ENCODE measurements around the gene PTPN1. TPM values are rescaled to one million over a fixed set of nuclear protein-coding genes. Genes with fewer than 3 reads are reported as not detected.

Gene PTPN1
- total RNA-seq, 1 donor = 45.3 TPM

DNA sequence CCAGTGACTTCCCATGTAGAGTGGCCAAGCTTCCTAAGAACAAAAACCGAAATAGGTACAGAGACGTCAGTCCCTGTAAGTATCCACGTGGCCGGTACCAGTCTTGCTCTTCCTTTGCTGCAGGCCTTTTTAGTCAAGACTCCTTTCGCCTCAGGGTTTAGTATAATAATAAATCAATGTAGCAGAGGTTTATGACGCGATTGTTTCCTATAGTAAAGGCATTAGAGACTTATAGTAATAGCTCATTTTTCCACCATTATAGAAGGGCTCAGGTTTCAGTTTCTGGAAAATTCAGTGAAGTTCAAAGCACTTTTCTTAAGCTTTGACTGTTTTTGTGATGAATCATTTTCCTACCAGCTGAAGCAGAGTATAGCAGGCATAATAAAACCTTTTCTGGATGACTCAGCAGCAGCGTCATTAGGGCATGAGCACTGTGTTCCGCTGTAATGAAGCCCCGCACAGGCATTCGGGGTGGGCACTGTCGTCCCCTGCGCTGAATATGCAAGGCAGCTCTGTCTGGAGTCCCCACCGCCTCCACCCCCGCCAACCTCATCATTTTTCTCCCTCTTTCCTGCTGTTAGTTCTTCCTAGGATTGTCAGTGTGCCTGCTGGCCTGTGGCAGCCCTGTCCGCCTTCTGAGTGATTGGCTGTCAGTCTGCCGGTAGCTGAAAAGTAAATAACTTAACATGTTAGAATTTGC is 51.3 kb downstream of the PTPN1 start:
- DNase-seq (ENCODE audit: low read depth) = peak; percentile 98
- TF ChIP-seq, protein P1, sequence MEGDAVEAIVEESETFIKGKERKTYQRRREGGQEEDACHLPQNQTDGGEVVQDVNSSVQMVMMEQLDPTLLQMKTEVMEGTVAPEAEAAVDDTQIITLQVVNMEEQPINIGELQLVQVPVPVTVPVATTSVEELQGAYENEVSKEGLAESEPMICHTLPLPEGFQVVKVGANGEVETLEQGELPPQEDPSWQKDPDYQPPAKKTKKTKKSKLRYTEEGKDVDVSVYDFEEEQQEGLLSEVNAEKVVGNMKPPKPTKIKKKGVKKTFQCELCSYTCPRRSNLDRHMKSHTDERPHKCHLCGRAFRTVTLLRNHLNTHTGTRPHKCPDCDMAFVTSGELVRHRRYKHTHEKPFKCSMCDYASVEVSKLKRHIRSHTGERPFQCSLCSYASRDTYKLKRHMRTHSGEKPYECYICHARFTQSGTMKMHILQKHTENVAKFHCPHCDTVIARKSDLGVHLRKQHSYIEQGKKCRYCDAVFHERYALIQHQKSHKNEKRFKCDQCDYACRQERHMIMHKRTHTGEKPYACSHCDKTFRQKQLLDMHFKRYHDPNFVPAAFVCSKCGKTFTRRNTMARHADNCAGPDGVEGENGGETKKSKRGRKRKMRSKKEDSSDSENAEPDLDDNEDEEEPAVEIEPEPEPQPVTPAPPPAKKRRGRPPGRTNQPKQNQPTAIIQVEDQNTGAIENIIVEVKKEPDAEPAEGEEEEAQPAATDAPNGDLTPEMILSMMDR (IDR thresholded peaks at IDR 0.05; ENCODE audit: insufficient read depth, low read depth, low read length) = no peak
- peak overlapping the region; percentile 7 for H3K4me3 ChIP-seq (ENCODE audit: low read depth, low read length)

DNA sequence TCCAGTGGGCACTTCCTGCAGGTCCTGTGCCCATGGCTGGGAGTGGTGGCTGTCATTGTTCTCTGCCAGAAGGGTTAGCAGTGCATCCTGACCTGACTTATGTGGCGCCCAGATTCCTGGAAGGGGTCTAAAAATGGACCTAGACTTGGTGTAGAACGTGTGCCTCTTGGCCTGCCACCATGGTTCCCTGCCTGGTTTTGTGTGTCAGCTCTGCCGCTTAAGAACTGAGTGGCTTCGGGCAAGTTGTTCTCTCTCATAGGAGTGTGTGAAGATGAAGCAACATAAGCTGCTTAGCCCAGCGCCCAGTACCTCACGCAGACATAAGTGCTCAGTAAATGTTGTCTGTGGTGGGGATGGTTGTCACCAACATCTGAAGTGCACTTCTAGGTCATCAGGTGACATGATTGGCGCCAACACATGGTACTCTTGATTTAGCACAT is 52.1 kb downstream of the PTPN1 start:
- H3K4me3 ChIP-seq (ENCODE audit: low read depth, low read length) = no peak overlapping the region
- TF ChIP-seq, protein P1 (IDR thresholded peaks at IDR 0.05; ENCODE audit: insufficient read depth, low read depth, low read length) = no peak
- no peak for DNase-seq (ENCODE audit: low read depth)

DNA sequence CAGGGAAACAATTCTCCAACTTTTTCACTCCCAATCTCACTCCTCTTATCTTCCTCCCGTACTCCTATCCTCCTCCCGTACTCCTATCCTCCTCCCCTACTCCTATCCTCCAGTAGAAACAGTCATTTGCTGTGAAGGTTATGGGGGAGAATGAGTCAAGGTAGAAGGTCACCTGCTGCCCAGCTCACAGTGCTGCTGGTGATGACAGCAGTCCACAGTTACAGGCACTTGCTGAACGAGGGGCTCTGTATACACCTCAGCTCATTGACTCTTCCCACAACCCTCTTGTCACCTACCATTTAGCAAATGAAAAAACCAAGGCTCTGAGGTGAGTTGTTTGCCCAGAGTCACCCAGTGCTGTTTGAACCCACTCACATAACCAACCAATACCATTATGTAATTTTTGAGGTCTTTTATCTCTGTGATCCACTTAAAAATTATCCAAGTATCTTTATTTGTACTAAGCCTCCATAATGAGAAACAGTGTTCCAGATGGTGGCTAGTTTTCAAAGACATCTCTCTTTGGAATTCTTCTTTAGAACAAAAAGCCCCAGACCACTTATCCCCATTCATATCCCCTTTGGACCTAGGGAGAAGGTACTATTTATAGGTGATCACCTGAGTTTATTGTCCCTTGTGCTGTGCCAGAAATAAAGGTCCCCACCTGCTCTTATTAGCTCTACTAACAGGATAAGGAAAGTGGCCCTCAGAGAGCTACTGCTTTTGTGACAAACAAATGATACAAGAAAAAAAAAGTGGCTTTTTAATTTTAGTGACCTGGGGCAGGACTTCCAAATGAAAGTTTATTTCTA is 53.2 kb downstream of the PTPN1 start:
- DNase-seq (ENCODE audit: low read depth) = no peak
- H3K4me3 ChIP-seq (ENCODE audit: low read depth, low read length) = no peak overlapping the region
- TF ChIP-seq, protein P1 (IDR thresholded peaks at IDR 0.05; ENCODE audit: insufficient read depth, low read depth, low read length) = no peak

DNA sequence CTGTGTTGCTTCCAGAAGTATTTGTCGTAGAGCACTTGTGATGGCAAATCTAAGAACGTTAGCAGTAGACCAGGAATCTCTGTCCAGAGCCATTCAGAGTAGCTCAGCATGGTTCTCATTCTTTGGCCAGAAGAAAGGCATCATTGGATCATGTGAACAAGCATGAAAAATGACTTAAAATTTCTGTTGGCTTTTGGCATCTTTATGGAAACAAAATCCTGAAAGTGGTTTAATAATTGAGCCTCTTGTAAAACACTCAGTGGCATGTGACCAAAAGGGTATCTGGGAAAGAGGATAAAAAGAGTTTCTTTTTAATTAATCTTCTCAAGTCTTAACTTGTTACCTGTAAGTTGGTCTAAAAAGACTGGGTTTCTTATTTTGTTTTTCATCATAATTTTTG is 55.2 kb downstream of the PTPN1 start:
- H3K4me3 ChIP-seq (ENCODE audit: low read depth, low read length) = no peak overlapping the region
- no peak for DNase-seq (ENCODE audit: low read depth)
- TF ChIP-seq, protein P1 (IDR thresholded peaks at IDR 0.05; ENCODE audit: insufficient read depth, low read depth, low read length) = no peak

DNA sequence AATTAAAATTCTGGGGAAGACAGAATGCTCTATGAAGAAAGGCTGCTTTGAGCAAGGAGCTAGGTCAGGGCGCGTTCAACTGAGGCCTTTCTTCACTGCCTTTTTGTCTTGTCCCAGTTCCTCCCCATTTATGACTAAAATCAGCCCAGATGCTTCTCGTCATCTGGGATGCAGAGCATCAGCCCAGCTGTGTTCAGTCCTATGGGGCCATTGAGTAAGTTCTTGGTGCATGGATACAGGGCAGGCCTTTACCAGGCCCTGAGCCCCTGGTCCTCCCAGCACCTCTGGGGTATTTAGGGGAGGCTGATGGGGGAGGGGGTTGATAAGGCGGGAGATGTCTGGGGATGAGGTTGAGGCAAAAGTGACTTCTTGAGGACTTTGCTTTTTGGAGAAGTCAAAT is 55.7 kb downstream of the PTPN1 start:
- no peak for DNase-seq (ENCODE audit: low read depth)
- TF ChIP-seq, protein P1 (IDR thresholded peaks at IDR 0.05; ENCODE audit: insufficient read depth, low read depth, low read length) = no peak
- no peak overlapping the region for H3K4me3 ChIP-seq (ENCODE audit: low read depth, low read length)

DNA sequence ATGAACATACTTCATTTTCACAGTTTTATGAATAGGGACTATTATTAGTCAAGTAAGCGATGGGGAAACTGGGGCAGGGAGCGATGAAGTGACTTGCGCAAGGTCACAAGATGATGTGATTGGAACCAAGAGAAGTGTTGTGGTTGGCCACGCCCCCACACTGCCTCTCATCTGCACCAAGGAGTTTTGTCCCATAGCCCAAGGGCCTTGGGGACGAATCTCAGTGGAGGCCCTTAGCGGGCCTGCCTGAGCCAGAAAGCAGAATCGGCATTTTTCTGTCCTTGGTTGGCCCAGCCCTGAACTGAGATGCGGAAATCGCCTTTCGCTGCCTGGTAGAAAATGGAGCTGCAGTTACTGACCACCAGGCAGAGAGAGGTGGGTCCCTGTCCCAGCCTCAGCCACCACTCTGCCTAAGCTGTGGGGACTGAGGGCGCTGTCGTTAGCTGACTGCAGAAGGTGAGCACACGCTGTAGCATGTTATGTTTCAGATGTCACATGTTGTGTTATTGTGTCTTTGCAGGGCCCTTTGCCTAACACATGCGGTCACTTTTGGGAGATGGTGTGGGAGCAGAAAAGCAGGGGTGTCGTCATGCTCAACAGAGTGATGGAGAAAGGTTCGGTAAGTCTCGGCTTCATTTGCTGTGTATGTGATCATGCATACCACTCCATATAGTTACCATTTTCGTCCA is 57.8 kb downstream of the PTPN1 start:
- TF ChIP-seq, protein P1 (IDR thresholded peaks at IDR 0.05; ENCODE audit: insufficient read depth, low read depth, low read length) = no peak
- no peak for DNase-seq (ENCODE audit: low read depth)
- no peak overlapping the region for H3K4me3 ChIP-seq (ENCODE audit: low read depth, low read length)
